Left kidney (tissue), 8 donors: ENCODE measurements around the gene PDZRN3. TPM values are rescaled to one million over a fixed set of nuclear protein-coding genes. Genes with fewer than 3 reads are reported as not detected.

Experiments
- DNase-seq: peaks from one replicate; pipeline ENCODE4 v3.0.0-alpha.2; 2013
- long read RNA-seq, 8 donors: transcript quantifications; one replicate each; lab custom pipeline, GENCODE V29; 2026
- polyA plus RNA-seq: library from polyadenylated mRNA; unstranded; fragments of 120-200 nt; gene quantifications from one replicate; pipeline ENCODE4 v1.2.1, GENCODE V29; 2013; ENCODE audit not compliant: insufficient read length

PDZRN3 gene
- 48.5 TPM for polyA plus RNA-seq
- long read RNA-seq, donor 1, full-length matches to known transcripts, result 7 of 7 reads
- long read RNA-seq, donor 1, partial matches to known transcripts, result 0 of 7 reads
- long read RNA-seq, donor 1, other reads (novel, unspliced or antisense), result 0 of 7 reads
- long read RNA-seq, donor 2, full-length matches to known transcripts, result 9 of 9 reads
- long read RNA-seq, donor 2, partial matches to known transcripts, result 0 of 9 reads
- long read RNA-seq, donor 2, other reads (novel, unspliced or antisense), result 0 of 9 reads
- long read RNA-seq, donor 3, full-length matches to known transcripts, result 6 of 6 reads
- long read RNA-seq, donor 3, partial matches to known transcripts, result 0 of 6 reads
- long read RNA-seq, donor 3, other reads (novel, unspliced or antisense), result 0 of 6 reads
- long read RNA-seq, donor 4, result 0 reads
- long read RNA-seq, donor 5, full-length matches to known transcripts, result 8 of 8 reads
- long read RNA-seq, donor 5, partial matches to known transcripts, result 0 of 8 reads
- long read RNA-seq, donor 5, other reads (novel, unspliced or antisense), result 0 of 8 reads
- long read RNA-seq, donor 6, full-length matches to known transcripts, result 2 of 2 reads
- long read RNA-seq, donor 6, partial matches to known transcripts, result 0 of 2 reads
- long read RNA-seq, donor 6, other reads (novel, unspliced or antisense), result 0 of 2 reads
- long read RNA-seq, donor 7, full-length matches to known transcripts, result 9 of 9 reads
- long read RNA-seq, donor 7, partial matches to known transcripts, result 0 of 9 reads
- long read RNA-seq, donor 7, other reads (novel, unspliced or antisense), result 0 of 9 reads
- long read RNA-seq, donor 8, full-length matches to known transcripts, result 3 of 3 reads
- long read RNA-seq, donor 8, partial matches to known transcripts, result 0 of 3 reads
- long read RNA-seq, donor 8, other reads (novel, unspliced or antisense), result 0 of 3 reads

- peak; percentile 73 for DNase-seq
Observed at GRCh38 chr3:73624821-73625665, at the start of gene PDZRN3. Gene PDZRN3, minus strand, starts transcription at chr3:73624941.

GRCh38 chr3:73674280-73674679 lies 49.5 kb upstream of the PDZRN3 start:
- no peak for DNase-seq

- no peak for DNase-seq
Observed at GRCh38 chr3:73669260-73669659, 44.5 kb upstream of the PDZRN3 start.

- DNase-seq, result no peak
Observed at GRCh38 chr3:73668391-73668790, 43.6 kb upstream of the PDZRN3 start.

- DNase-seq, result no peak
Observed at GRCh38 chr3:73667889-73668288, 43.1 kb upstream of the PDZRN3 start.

GRCh38 chr3:73665286-73665685 lies 40.5 kb upstream of the PDZRN3 start:
- DNase-seq, result no peak

- no peak for DNase-seq
Observed at GRCh38 chr3:73664389-73664788, 39.6 kb upstream of the PDZRN3 start.

- no peak for DNase-seq
Observed at GRCh38 chr3:73663495-73663894, 38.8 kb upstream of the PDZRN3 start.

- DNase-seq, result no peak
Observed at GRCh38 chr3:73661265-73661664, 36.5 kb upstream of the PDZRN3 start.

GRCh38 chr3:73658227-73658626 lies 33.5 kb upstream of the PDZRN3 start:
- no peak for DNase-seq

GRCh38 chr3:73657186-73657585 lies 32.4 kb upstream of the PDZRN3 start:
- no peak for DNase-seq

GRCh38 chr3:73656241-73656890 lies 31.6 kb upstream of the PDZRN3 start:
- no peak for DNase-seq

GRCh38 chr3:73655197-73655596 lies 30.5 kb upstream of the PDZRN3 start:
- DNase-seq, result no peak

- DNase-seq, result no peak
Observed at GRCh38 chr3:73653877-73654276, 29.1 kb upstream of the PDZRN3 start.

- DNase-seq, result peak; percentile 46
Observed at GRCh38 chr3:73653351-73653750, 28.6 kb upstream of the PDZRN3 start.

GRCh38 chr3:73652896-73653295 lies 28.2 kb upstream of the PDZRN3 start:
- no peak for DNase-seq

GRCh38 chr3:73637042-73637441 lies 12.3 kb upstream of the PDZRN3 start:
- no peak for DNase-seq

- no peak for DNase-seq
Observed at GRCh38 chr3:73635254-73635653, 10.5 kb upstream of the PDZRN3 start.

GRCh38 chr3:73633916-73634344 lies 9.2 kb upstream of the PDZRN3 start:
- no peak for DNase-seq

GRCh38 chr3:73633453-73633852 lies 8.7 kb upstream of the PDZRN3 start:
- no peak for DNase-seq

GRCh38 chr3:73626106-73626505 lies 1.4 kb upstream of the PDZRN3 start:
- no peak for DNase-seq
